HG03095 (cell line): ENCODE measurements around the gene WWOX.
"Not testable (repeated sequence)": the region's sequence is repeated elsewhere in the genome, so short reads cannot be mapped to it uniquely, and the experiment has no call there.

ENCODE experiments used
- ATAC-seq: cut with Tn5 transposase; IDR thresholded peaks from one replicate; pipeline ENCODE4 v1.9.1; 2021; ENCODE audit warnings: moderate library complexity; ENCODE audit not compliant: unreplicated experiment

Gene WWOX

DNA sequence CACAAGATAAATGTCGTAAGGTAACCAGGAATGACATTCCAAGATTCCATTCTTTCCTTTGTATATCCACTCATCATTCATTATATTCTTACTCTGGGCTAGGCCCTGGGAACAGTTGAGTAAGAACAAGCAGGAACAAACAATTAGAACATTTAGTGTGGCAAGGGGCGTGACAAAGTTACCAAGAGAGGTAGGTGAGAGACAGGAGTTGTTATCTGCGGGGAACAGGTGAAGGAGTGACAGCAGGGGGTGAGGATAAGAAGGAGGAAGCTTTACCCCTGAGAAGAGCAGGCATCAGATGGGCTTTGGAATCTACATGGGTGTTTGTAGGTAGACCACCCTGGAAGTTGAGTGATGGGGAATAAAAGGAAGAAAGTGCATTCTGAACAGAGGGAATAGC lies 568.9 kb downstream of the WWOX start:
- no peak for ATAC-seq

DNA sequence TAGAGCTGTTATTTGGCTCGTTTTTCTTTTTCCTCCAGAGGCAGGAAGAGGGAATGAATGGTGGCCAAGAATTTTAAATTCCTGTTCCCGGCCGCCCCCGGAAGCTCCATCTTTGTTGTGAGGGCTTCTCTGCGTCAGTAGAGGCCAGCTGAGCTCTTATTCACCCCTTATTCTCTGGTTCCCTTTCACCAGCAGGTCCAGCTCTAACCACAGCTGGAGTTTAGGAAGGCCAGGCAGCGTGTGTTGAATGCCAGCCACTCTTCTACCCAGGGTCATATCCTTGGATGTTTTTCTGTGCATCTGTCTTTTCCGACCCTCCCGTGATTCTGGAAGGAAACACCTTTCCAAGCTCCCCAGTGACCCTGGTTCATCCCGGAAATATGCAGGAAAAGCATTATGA lies 570.5 kb downstream of the WWOX start:
- ATAC-seq = no peak

DNA sequence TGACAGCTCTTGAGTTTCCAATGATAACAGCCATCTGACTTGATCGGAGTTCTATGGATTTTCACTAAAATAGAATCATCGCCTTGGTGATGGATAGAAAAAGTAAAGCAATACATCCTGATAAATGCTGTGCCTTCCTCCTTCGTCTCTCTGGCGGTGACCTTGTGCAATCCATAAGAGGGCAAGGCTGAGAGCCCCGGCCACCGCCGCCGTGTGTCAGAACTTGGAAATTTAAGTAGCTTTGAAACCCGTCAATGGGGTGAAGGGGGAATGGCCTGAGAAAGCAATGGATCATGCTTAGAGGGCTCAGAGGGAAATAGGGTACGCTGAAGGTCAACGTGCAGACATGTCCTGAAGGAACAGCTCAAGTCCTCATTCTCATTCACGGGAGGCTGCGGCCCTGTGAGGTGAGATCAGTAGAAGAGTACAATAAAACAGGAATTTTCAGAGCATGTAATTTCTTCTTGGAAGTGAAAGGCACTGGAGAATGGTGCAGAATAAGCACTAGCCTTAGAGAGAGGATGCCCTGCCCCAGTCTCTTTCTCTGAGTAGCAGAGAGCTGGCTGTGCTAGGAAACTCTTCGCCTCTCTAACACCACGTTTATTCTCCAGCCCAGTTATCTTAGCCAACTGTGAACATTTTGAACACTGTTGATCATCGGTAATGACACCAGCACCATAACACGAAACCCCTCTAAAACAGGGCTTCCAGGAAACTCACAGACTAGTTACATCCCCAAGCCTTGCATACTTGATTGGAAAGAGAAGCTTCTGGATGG lies 573.5 kb downstream of the WWOX start:
- ATAC-seq = no peak

DNA sequence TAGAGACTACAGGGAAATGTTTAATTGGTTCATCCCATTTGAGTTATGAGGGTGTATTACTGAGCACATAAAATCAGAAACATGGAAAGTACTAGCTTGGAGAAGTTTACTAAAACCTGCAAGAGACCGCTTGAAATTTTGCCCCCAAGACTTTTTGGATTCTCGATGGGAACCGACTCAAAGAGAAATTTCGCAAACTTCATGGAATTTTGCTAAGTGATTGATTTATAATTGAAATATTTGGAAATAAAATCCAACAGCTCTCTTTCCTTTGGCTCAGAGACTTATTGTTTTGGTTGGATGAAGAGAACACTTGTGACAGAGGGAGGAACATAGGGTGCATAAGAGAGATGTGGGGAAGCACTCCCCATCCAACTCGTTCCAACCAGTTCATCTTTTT lies 574.4 kb downstream of the WWOX start:
- no peak for ATAC-seq

DNA sequence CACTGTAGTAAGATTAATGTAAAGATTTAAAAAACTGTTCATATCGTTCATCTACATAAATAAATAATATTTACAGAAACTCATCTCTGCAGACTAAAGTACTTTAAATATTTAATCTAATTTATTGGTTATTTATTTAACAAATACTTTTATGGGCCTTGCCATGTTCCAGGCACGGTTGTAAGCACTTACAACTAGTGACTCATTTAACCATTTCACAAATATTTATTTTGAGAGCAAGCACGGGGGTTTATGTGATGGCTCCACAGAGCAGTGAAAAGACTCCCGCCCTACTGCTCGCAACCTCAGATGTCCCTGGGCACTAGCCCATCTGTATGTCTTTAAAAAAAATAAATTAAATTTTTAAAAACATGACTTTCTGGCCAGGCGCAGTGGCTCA lies 575.9 kb downstream of the WWOX start:
- no peak for ATAC-seq

DNA sequence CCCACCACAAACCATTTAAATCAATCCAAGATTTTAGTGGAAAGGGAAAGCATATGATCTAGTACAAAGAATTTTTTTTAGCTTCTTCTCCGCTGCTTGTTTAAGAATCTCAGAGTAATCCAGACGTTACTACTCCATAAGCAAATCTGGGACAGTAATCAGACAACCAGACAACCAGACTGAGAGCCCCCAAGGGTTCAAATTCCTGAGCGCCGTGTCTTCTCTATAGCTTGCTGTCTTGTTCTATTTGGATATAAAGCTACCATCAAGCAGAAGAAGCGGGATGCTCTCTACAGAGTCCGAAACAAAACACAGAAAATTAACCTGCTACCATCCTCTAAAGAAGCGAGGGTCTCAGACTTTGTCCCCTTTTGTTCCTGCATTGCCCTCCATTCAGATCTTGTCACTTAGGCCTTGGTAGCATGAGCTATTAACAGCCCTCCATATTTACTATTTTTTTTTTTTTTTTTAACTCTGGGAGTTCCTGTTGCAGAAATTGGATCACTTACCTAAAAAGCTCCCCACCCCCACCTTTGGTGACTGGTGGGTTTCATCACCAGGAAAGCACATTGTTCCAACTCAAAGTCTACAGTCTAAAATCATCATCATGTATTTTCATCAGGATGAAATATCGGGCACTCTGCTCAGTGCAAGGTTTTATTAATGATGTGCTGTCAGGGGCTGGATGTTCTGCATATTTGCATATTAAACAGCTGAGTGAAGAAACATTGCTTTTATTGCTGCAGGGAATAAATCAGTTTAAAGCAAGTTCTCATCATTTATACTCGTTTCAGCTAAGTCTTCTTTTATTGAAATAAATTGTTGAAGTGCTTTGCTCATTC lies 576.7 kb downstream of the WWOX start:
- ATAC-seq = no peak

DNA sequence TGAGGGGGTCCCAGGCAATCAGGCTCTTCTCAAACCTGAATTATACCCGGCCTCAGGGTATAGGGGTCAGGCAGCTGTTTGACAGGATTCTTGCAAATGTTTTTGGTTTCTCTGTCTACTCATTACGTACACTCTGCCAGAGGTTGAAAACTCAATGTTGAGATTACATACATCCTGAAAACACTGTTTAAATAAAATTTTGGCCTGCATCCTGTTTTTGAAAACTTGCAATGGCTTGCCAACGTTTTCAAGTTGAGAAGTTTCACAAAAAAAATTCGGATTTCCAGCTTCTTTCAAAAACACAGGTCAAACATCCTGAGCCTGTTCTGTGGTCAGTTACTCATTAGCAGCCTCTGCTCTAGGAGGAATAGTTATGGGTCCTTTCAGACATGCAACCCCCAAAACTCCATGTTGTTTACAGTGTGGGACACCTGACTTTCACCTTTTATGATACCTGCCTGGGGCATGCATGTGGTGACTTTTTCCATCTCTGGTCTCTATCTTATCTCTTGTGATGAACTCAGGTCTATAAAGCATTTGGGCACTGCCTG lies 577.8 kb downstream of the WWOX start:
- ATAC-seq = no peak

DNA sequence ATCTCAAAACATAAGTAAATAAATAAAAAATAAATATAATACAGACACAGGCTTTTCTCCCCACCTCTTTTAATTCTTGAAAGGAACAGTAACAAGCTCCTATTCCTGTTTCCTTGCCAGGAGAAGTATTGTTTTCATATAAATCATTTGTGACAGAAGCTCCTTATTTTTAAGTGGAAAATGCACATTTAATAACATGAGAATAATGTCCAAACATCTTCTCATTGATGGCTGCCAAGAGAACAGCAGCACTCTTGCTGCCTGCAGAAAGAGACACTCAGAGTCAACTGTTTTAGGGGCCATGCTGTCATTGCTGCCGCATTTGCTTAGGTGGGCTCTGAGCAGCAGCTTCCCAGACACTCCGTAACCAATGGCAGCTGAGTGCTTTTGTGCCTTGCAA lies 580.1 kb downstream of the WWOX start:
- no peak for ATAC-seq

DNA sequence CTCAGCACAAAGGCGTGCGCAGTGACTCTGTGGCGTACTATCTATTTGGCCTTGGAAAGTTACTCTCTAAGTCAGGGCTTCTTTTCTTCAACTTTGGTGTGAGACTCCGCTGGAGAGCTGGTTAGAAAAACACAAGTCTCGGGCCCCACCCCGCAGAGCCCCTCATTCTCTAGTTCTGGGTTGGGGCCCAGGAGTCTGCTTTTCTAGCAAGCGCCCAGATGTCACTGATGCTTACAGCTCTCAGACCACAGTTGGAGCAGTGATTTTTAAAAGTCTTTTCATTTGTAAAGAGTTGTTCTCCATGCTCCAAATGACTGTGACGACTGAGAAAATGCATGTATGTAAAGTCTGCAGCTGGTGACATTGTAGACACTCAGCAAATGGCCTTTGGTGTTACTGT lies 582.3 kb downstream of the WWOX start:
- ATAC-seq = no peak

DNA sequence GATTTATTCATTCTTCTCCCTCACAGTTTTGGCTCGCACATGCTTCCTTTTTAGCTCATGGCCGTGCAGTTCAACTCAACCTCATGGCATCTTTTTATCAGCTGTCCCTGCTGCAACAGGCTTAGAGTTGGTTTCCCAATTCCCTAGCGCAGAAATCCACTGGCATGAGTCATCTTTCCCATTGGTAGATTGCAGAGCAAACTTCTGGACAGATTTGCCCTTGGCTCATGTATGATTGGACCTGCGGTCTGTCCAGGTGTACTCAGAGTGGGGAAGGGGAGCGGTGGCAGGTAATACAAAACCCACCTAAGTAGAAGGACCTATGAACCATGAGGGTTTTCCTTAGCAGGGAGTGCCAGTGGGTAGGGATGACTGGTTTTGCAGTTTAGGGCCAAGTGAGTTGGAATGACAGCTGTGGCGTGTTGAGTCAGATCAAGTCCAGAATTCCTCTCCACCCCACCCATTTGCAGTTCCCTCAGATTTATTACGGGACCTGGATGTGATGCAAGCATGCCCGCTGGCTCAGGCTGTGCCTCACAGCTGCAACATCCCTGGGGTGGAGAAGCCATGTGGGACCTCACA lies 584.7 kb downstream of the WWOX start:
- ATAC-seq = no peak

DNA sequence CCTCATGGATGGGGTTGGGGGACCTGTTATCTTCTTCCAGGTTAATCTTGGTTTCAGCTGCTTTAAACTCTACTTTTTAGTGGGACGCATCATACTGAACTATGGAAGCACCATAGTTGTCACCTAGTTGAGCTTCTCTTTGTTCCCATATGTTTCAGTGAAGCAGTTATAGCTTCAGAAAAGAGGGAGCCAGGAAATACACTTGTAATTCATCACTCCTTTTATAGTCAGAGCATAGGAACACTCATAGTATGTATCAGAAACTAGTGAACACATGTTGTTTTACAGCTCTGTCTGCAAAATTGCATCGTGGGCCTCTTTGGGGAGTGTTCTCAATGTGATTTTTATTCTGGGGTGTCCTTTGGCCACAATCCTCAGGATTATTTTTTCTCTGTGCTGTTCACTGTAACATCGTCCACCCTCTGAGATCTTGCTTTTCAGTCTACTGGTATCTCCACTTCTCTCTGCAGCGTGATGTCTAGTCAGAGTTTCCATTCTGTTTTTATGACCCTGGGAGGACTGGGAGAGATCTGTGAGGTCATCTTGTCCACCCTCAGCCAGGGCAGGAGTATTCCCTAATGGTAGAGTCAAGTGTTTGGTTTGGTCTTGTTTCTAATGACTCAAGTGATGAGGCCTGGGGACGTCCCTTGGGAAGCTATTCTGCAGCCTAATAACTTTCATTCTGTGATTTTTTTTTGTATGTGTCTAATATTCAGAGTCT lies 585.4 kb downstream of the WWOX start:
- no peak for ATAC-seq

DNA sequence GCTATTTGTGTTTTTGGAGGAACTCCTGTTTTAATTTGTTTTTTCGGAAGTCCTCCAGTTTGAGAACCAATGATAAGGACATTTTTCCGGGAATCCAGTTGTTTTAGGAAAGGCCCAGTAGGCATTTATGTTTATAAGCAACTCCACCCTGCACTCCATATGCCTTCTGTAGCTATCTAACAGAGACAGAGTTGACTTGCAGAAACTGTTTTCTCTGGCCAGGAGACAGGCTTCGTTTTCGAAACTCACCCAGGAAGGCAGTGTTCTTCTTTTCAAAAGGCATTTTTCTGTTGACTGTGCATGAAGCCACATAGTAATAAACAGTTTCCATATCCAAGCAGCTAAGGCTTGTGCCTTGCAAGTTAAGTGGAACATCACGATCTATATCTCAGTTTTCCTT lies 587.1 kb downstream of the WWOX start:
- ATAC-seq = no peak

DNA sequence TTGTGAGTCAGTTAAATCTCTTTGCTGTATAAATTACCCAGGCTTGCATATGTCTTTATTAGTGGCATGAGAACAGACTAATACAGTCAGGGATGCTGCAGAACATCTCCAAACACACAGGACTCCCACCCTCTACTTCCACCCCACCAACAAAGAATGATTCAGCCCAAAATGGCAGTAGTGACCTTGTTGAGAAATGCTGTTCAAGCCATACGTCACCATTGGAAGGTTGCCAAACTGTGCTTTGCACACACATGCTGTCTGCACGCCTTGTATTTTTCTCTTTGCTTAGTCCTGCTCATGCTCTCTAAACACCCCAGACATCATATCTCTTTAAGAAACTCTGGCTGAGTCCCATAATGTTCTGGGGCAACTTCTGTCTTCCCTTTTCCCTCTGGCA lies 589.6 kb downstream of the WWOX start:
- no peak for ATAC-seq

DNA sequence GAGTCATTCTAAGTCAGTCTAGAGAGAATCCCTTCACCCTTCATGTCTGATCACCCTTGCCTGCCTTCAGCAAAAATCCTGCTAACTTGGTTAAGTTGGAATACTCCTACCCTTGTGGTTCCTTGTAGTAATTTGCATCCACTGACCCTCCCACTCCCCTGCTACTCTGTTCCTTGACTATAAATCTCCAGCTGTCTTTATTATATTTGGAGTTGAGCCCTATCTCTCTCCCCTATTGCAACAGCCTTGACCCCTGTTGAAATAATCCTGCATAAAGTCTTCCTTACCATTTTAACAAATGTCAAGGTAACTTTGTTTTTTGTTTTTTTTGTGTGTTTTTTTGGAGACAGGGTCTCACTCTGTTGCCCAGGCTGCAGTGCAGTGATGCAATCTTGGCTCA lies 590.1 kb downstream of the WWOX start:
- no peak for ATAC-seq

DNA sequence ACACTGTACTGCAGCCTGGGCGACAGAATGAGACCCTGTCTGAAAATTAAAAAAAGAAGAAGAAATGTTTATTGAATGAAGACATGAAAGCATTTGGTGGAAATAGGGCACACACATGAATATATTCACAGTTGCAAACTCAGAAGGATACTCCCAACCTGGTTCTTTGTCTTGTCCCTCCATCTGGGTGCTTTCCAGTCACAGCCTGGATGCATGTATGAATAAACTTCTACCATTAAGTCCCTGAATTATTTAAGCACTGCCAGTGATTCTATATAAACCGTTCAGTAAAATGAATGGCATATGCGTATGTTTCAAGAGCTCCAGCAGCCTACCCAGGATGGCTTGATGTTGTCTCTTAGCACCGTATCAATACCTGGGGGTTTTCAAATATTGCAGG lies 591.1 kb downstream of the WWOX start:
- no peak for ATAC-seq

DNA sequence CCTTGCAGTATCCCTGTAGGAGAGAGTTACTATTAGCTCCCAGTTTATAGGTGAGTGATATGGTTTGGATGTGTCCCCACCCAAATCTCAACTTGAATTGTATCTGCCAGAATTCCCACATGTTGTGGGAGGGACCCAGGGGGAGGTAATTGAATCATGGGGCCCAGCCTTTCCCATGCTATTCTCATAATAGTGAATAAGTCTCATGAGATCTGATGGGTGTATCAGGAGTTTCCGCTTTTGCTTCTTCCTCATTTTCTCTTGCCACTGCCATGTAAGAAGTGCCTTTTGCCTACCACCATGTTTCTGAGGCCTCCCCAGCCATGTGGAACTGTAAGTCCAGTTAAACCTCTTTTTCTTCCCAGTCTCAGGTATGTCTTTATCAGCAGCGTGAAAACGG lies 592.3 kb downstream of the WWOX start:
- not testable (repeated sequence) for ATAC-seq

DNA sequence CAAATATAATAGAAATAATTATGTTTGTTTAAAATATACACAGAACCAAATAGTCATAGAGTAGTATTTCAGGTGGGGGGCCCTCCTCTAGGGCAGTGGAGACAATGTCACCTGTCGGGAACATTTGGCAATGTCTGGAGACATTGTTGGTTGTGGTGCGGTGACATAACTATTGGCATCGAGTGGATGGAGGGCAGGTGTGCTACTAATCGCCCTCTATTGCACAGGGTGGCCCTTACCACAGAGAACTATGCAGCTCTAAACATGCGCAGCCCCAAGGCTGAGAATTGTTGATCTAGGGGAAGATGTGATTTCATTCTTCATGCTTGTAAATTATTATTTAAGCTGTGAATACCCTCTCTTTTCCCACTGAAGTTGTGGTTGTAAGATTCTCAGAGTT lies 594.0 kb downstream of the WWOX start:
- ATAC-seq = no peak

DNA sequence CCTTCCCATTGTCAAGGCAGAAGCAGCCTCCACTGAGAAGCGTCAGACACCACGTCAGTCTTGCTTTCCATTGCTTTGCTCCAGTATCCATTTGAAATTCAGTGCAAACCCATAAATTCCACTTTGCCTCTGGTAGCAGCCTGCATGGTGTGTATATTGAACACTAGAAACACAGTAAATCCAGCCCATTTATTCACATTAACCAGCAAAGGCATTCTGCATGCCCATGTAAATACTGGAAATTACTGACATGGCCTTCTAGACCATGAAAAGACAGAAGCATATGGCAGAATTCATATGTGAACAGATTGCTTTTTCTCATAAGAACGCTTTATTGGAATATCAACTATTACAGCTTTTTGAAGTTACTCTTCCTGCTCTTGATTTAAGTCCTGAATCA lies 595.0 kb downstream of the WWOX start:
- no peak for ATAC-seq

DNA sequence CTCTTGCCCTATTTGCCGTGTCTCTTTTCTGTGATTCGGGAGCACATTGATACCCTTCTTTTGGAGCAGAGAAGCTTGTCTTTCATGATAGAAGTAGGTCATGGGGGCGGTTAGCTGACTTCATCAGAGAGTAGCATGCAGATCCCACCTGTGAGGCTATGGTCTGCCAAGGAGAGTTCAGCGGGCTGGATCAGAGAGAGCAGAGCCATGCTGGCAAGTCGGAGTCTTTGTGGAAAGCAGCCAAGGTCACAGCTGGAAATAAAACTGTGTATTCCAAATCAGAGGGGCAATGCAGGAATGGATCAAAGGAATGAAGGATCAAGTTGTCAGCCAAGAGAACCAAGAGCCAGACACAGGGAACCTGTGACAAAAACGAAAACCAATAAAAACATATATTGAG lies 595.9 kb downstream of the WWOX start:
- ATAC-seq = no peak

DNA sequence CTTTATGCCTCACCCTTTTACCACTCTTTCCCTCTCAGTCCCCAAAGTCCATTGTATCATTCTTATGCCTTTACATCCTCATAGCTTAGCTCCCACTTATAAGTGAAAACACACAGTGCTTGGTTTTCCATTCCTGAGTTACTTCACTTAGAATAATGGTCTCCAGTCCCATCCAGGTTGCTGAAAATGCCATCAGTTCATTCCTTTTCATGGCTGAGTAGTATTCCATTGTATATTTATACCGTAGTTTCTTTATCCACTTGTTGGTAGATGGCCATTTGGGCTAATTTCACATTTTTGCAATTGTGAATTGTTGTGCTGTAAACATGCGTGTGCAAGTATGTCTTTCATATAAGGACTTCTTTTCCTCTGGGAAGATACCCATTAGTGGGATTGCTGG lies 597.3 kb downstream of the WWOX start:
- ATAC-seq = no peak

DNA sequence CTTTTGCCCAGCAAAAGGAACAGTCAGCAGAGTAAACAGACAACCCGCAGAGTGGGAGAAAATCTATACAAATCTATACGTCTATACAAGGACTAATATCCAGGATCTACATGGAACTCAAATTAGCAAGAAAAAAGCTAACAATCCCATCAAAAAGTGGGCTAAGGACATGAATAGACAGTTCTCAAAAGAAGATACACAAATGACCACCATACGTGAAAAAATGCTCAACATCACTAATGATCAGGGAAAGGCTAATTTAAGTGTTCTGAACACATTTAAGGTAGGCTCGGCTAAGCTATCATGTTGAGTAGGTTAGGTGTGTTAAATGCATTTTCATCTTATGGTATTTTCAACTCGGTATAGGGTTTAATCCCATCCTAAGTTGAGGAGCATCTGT lies 598.0 kb downstream of the WWOX start:
- no peak for ATAC-seq
